K562 (cell line): Measurements from ENCODE around the gene RNF145. TPM values are rescaled to one million over a fixed set of nuclear protein-coding genes. Genes with fewer than 3 reads are reported as not detected.

Source experiments
- CHD7 ChIP-seq: fragments of 200-600 bp; sonication (generic); IDR thresholded peaks from one replicate; pipeline ENCODE4 v1.6.1; 2012; ENCODE audit warnings: mild to moderate bottlenecking, low read depth, low read length, inconsistent platforms
- EWSR1 ChIP-seq: fragments of 450-650 bp; IDR thresholded peaks from 2 replicates; pipeline ENCODE4 v1.6.1; 2018; ENCODE audit warnings: borderline replicate concordance, mild to moderate bottlenecking, low read depth, moderate library complexity; ENCODE audit not compliant: partially characterized antibody
- MGA ChIP-seq: fragments of 450-650 bp; IDR thresholded peaks from 2 replicates; pipeline ENCODE4 v1.6.1; 2016; ENCODE audit warnings: mild to moderate bottlenecking, moderate library complexity
- ZNF707 ChIP-seq: fragments of 250-450 bp; sonication (Bioruptor Pico); conservative IDR thresholded peaks from 2 replicates; pipeline ENCODE4 v1.8.0; 2022; ENCODE audit warnings: inconsistent platforms, mild to moderate bottlenecking, moderate library complexity
- ZSCAN32 ChIP-seq: fragments of 450-650 bp; formaldehyde crosslinking; IDR thresholded peaks from 2 replicates; pipeline ENCODE4 v1.4.0; 2020; ENCODE audit warnings: mild to moderate bottlenecking, moderate library complexity
- polyA plus RNA-seq, 8 experiments: library from polyadenylated mRNA; depleted of rRNA in 4 of 8; stranded (reverse) in 5 of 8; unstranded in 3 of 8; fragments of >200 nt; fragmentation: Nextera tagmentation in 2 of 8; fragmentation: Illumina TruSeq in 1 of 8; extraction: Ambion mirVana in 2 of 8; extraction: Trizol in 1 of 8; gene quantifications; 2 replicates each; pipeline versions ENCODE4 v1.2.1 to v1.2.3, GENCODE V29; 2011 to 2014; ENCODE audit warnings: inconsistent platforms in 1 of 8, missing spikeins in 1 of 8
- total RNA-seq, 7 experiments: library from RNA; depleted of rRNA in 6 of 7; stranded (reverse); fragments of >200 nt in 6 of 7; fragmentation: Illumina TruSeq in 2 of 7; extraction: Trizol in 2 of 7; gene quantifications; 2 replicates each; pipeline versions ENCODE4 v1.2.1 to v1.2.3, GENCODE V29; 2011 to 2021; ENCODE audit warnings: low replicate concordance in 1 of 7

The RNF145 gene
- total and polyA plus RNA-seq, 9 of the 15 experiments (the other 6 are each of a cell fraction or from before 2014, with no cell fraction given): 13.6 to 40.7 (median 25.4) TPM

GRCh38 chr5:159128070-159128541 is 81.2 kb downstream of the RNF145 start (continued):
- TF ChIP-seq CHD7: no peak
- TF ChIP-seq ZNF707 (CRISPR knock-in tag): no peak
- TF ChIP-seq ZSCAN32 (CRISPR knock-in tag): no peak
- no peak for TF ChIP-seq EWSR1
- TF ChIP-seq MGA: no peak
